CD4-positive, alpha-beta T cell treated with Interleukin-10 for 1 hour (primary cell): ENCODE results near the gene CWC15.
"Not testable (repeated sequence)": the region's sequence is repeated elsewhere in the genome, so short reads cannot be mapped to it uniquely, and the experiment has no call there.

Experiments
- DNase-seq: peaks from one replicate; pipeline ENCODE4 v3.0.0-alpha.2; 2020

CWC15 gene

GRCh38 chr11:94948070-94948617 is 25.2 kb downstream of the CWC15 start:
- DNase-seq: no peak

DNA sequence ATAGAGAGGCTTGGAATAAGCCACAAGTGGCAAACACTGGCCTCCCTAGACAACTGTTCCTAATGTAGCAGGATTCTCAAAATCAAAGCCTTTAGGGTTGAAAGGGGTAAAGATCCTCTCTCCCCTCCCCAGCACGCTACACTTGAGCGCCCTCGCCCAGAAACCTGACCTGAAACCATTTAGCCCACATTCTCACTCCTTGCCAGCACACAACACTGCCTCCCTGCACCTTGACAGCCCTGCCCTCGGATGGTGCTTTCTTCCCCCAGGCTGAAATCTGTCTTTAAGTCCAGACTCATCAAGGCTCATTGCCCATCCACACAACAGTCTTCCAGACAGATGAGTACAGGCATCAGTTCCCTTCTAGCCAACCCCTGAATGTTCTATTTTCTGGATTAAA is 26.5 kb downstream of the CWC15 start:
- no peak for DNase-seq

GRCh38 chr11:94941131-94941530 is 32.2 kb downstream of the CWC15 start:
- DNase-seq: no peak

- no peak for DNase-seq
Measured at GRCh38 chr11:94939346-94939745, 34.0 kb downstream of the CWC15 start.

DNA sequence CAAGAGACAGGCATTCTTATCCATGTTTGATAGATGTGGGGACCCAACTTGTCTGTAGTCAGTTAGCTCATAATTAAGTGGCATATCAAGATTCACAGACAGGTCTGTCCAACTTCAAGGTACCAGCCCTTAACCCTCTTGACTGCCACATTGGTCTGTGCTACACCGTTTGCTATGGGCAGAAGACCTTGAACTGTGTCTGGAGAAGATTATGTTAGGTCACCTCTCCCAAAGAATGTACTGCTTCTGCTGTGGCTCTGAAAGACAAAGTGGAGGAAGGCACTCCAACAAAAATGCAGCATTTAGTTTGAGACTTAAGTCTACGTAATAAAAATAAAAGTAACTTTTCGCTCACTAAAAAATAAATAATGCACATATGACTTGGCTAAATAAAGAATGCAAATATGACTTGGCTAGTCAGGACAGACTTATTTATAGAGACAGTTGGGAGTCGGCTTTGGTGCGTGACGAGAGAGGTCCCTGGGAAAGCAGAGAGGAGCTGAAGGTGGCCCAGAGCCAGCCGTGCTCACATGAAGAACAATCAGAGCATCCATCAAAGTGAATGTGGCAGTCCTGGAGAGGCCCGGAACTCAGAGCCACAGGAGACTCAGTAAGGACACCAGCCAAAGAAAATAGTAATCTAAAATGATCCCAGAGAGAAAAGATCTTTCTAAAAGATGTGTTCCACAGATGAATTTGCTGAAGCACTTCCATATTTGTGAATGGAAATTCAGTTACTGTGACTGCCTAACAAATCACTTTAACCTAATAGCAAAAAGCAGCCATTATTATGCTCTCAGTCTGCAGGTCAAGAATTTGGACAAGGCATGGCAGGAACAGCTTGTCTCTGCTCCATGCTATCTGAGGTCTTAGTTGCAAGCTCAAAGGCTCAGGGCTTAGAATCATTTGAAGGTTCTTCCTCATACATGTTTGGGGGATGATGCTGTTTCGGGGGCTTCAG is 35.0 kb downstream of the CWC15 start:
- no peak for DNase-seq

DNA sequence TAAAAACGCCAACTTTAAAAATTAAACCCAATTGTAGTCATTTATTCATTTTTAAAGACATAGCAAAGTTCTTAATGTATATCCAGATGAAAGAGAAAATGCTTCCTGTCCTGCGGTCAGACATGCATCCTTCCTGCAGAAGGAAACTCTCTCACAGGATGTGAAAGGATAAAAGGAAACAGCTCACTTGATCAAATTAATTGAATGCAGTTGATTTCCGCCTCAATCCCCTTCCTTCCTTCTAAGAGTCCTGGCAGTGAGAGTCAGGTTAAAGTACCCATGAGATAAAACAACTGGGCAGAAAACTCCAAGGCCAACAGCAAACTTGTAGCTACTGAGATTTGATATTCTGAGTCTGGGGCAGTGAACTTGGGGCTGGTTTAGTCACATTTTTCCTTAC is 38.5 kb downstream of the CWC15 start:
- peak; percentile 23 for DNase-seq

DNA sequence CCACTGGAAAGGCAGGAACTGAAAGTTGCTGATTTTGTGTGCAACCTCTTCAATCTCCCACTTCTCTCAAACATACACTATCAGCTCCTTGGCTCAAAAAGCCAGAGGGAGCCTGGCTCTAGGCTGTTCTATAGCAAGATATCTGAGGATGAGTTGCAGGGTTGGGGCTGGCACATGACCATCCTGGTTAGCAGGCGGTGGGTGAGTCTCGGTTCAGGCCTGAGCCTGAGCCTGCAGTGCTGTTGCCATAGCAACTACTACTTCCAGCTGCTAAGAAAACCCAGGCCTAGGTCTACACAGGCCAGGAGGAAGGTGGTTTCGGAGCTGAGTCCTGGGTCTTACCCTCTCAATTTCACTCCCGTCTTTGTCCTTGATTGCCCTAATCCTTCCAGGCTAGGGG is 39.0 kb downstream of the CWC15 start:
- no peak for DNase-seq

- no peak for DNase-seq
Measured at GRCh38 chr11:94933223-94934130, 39.9 kb downstream of the CWC15 start.

DNA sequence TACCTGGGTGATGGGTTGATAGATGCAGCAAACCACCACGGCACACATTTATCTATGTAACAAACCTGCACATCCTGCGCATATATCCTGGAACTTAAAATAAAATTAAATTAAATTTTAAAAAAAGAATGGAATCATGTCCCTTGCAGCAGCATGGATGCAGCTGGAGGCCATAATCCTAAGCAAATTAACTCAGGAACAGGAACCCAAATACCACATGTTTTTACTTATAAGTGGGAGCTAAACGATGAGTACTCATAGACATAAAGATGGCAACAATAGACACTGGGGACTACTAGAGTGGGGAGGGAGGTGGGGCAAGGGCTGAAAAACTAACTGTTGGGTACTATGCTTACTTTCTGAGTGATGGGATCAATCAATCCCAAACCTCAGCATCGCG is 40.9 kb downstream of the CWC15 start:
- no peak for DNase-seq

- DNase-seq: not testable (repeated sequence)
Measured at GRCh38 chr11:94932072-94932471, 41.3 kb downstream of the CWC15 start.

- no peak for DNase-seq
Measured at GRCh38 chr11:94928117-94928990, 45.0 kb downstream of the CWC15 start.

DNA sequence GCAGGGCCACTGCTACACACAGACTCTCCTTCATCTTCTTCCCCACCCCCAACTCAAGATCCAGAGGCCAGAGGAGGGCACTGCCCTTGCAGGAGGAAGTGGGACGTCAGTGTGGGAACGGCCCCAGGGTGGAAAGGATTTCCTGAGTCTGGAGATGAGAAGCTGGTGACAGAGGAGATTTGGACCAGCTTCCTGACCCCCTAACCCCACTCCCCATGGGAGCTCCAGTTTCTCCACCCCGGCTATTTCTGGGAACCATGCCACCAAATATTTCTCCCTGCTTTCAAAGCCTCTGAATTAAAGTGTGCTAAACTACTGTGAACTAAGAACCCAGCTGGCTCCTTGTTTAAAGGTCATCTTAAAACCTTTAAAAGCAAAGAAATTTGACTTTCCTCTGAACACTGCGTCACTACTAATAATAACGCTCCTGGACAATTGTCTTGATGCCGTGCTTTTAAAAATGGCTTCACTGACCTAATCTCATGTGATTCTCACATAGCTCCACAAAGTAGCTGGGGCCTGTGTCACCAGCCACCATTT is 46.6 kb downstream of the CWC15 start:
- no peak for DNase-seq

GRCh38 chr11:94926271-94926625 is 47.1 kb downstream of the CWC15 start:
- DNase-seq: no peak

DNA sequence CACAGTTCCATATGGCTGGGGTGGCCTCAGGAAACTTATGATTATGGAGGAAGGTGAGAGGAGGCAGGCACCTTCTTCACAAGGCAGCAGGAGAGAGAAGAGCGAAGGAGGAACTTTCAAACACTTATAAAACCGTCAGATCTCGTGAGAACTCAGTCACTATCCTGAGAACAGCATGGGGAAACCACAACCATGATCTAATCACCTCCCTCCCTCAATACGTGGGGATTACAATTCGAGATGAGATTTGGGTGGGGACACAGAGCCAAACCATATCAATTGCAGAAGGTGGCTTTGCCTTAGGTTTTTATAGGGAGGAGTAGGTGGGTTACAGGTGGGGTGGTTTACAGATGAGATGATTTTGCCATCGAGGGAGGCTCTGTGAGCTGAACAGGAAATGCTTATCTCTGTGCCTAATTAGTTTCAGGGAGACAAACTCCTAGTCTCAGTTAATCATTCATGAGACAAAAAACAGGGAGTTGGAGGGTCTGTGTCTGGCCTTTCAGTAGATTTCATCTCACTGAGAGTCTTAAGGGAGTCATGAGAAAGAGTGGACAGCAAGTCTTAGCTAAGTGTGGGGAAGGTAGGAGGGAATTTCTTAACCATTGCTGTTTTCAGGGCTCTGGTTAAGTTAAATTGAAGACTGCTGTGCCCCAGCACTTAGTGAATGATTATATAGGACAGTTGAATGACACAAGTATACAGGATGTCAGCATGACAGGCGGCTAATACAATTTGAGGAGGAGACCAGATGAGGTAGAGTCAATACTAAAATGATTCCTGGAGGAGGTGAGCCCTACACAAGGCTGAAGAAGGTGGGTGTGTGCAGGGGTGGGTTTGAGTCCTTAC is 47.7 kb downstream of the CWC15 start:
- peak; percentile 15 for DNase-seq

DNA sequence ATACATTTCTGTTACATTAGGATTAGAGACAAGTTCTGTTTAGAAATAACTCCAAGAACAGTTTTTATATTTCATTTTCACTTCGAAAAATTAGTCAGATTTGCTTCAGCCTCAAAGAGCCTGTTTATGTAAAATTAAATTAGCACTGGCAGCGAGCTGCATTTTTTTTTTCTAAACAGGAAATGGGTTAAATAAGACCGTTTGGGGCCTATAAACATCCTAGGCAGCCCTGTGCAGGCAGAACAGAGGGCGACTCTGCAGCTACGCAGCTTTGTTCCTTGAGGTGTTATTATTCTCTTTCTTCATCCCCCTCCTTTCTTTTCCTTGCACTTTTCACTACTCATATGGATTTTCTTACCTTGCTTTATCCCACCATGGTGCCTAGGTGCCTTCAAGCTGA is 48.7 kb downstream of the CWC15 start:
- DNase-seq: peak; percentile 27

DNA sequence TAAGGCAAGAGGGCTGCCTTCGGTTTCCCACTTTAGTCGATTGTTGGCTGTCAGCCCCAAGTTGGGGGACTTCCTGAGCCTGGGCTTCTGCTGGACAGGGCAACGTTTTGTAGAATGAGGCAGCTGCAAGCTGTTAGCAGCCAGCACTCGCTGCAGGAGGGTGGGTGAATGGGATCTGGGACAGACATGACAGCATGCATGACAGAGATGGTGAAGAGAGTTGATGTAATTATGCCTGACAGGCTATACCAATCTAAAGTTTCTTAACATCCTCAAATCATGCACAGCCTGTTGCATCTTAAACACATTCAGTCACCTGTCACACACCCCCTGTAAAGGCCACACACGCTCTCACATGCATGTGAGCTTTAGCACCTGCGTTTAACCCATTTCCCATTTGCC is 49.2 kb downstream of the CWC15 start:
- no peak for DNase-seq

DNA sequence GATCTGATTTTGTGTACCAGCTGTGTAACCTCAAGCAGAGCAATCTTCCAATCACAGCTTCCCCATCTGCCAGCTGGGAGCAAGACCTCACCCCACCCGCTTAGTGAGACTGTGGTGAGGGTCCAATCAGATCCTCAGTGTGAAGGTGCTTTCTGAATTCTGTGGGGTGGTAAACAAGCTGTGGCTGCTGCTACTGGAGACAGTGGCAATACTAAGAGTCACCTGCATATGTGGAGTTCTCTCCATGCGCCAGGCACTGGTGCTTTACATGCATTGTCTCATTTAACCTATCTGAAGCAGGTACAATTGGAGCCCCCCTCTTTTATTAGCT is 50.4 kb downstream of the CWC15 start:
- no peak for DNase-seq

- no peak for DNase-seq
Measured at GRCh38 chr11:94922321-94923003, 50.9 kb downstream of the CWC15 start.

GRCh38 chr11:94920311-94920710 is 53.0 kb downstream of the CWC15 start:
- DNase-seq: no peak

- not testable (repeated sequence) for DNase-seq
Measured at GRCh38 chr11:94913718-94914394, 59.5 kb downstream of the CWC15 start.
